H1 (cell line): Measurements from ENCODE around the gene LCNL1.

Experiments
- KDM5A ChIP-seq: fragments of 200-600 bp; IDR thresholded peaks from 2 replicates; pipeline ENCODE4 v1.7.1; 2012; ENCODE audit warnings: mild to moderate bottlenecking, low read length, inconsistent platforms, mixed read lengths
- MAFK ChIP-seq: IDR thresholded peaks from 2 replicates; pipeline ENCODE4 v1.6.1; 2012; ENCODE audit warnings: low read depth, mild to moderate bottlenecking, improper control_type of control experiment, low read length
- POLR2A ChIP-seq, 2 experiments: IDR thresholded peaks; 1 replicate in 1 of 2; 2 replicates in 1 of 2; pipeline ENCODE4 v1.6.1; 2011; ENCODE audit warnings: low read depth in 2 of 2, low read length in 2 of 2, mild to moderate bottlenecking in 2 of 2; ENCODE audit errors: control extremely low read depth in 1 of 2
- TF ChIP-seq, protein P1 (sequence below), 3 experiments: IDR thresholded peaks; 1 replicate in 2 of 3; 2 replicates in 1 of 3; pipeline versions ENCODE4 v1.5.1 to v1.6.1; 2011; ENCODE audit warnings: low read length in 3 of 3, mild to moderate bottlenecking in 3 of 3, inconsistent platforms in 2 of 3, low read depth in 1 of 3, moderate library complexity in 1 of 3; ENCODE audit not compliant: insufficient read depth in 1 of 3; ENCODE audit errors: control extremely low read depth in 1 of 3

DNA sequence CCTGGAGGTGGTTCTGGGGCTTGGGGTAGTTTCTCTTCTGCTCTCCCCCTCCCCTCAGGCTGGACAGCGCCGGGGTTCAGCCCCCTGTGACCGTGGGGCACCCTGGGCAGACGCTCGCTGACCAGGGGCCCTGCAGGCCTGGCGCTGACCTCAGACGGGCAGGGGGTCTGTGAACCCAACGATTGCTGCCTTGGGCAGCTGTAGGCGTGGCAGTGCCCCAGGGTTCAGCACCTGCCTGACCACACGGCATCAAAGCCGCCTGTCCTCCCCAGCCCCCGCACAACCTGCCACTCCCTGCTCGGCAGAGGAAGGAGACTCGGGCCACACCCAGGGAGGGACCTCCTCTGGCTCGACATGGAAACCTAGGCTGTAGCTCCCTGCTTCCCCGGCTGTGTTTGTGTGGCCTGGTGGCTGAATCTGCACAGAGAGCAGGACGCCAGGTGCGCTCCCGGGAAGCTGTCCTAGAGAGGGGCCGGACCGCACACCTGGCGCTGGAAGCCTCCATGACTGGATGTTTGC is 18.6 kb upstream of the LCNL1 start:
- TF ChIP-seq KDM5A (no peak), MAFK (no peak), POLR2A (IDR thresholded peaks at IDR 0.05; ENCODE audit: control extremely low read depth in 1 of 2, low read depth in 2 of 2, low read length in 2 of 2) (no peak)
- TF ChIP-seq, protein P1, sequence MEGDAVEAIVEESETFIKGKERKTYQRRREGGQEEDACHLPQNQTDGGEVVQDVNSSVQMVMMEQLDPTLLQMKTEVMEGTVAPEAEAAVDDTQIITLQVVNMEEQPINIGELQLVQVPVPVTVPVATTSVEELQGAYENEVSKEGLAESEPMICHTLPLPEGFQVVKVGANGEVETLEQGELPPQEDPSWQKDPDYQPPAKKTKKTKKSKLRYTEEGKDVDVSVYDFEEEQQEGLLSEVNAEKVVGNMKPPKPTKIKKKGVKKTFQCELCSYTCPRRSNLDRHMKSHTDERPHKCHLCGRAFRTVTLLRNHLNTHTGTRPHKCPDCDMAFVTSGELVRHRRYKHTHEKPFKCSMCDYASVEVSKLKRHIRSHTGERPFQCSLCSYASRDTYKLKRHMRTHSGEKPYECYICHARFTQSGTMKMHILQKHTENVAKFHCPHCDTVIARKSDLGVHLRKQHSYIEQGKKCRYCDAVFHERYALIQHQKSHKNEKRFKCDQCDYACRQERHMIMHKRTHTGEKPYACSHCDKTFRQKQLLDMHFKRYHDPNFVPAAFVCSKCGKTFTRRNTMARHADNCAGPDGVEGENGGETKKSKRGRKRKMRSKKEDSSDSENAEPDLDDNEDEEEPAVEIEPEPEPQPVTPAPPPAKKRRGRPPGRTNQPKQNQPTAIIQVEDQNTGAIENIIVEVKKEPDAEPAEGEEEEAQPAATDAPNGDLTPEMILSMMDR (IDR thresholded peaks at IDR 0.05; ENCODE audit: control extremely low read depth in 1 of 3, insufficient read depth in 1 of 3, low read depth in 1 of 3, low read length in 3 of 3), result no peak
